Upper lobe of left lung (tissue), 4 donors: ENCODE measurements around the gene SMIM31.

Source experiments
- CTCF ChIP-seq, 6 experiments: fragments of 450-650 bp in 4 of 6; fragments of 200-600 bp in 2 of 6; sonication (generic) in 2 of 6; IDR thresholded peaks; one replicate each; pipeline ENCODE4 v1.5.1; 2016 to 2019; ENCODE audit warnings: antibody characterized with exemption in 6 of 6
- EP300 ChIP-seq, 4 donors: sonication (generic); formaldehyde crosslinking; IDR thresholded peaks; one replicate each; pipeline ENCODE4 v1.5.1; 2017; ENCODE audit warnings: antibody characterized with exemption in 4 of 4, control low read depth in 2 of 4
- POLR2A ChIP-seq, 4 donors: fragments of 450-650 bp; IDR thresholded peaks; one replicate each; pipeline ENCODE4 v1.5.1; 2016 to 2017; ENCODE audit warnings: antibody characterized with exemption in 4 of 4, mild to moderate bottlenecking in 2 of 4

GRCh38 chr4:164765833-164766232 is 11.9 kb downstream of the SMIM31 start:
- TF ChIP-seq CTCF (IDR thresholded peaks at IDR 0.05), result no peak
- no peak for TF ChIP-seq POLR2A (IDR thresholded peaks at IDR 0.05)
- TF ChIP-seq EP300 (IDR thresholded peaks at IDR 0.05), result no peak
